ENCODE data around the gene MMEL1.

DNA sequence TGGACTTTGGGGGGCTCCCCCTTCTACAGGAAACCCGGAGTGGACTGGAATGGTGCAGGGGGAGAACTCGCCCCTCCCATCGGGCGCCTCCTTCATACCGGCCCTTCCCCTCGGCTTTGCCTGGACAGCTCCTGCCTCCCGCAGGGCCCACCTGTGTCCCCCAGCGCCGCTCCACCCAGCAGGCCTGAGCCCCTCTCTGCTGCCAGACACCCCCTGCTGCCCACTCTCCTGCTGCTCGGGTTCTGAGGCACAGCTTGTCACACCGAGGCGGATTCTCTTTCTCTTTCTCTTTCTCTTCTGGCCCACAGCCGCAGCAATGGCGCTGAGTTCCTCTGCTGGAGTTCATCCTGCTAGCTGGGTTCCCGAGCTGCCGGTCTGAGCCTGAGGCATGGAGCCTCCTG lies 76.5 kb downstream of the MMEL1 start, which contains the start of gene TNFRSF14:
- TF ChIP-seq POLR2A (IDR thresholded peaks at IDR 0.05) (no peak), POLR2AphosphoS5 (IDR thresholded peaks at IDR 0.05) (no peak)

Measured in suprapubic skin (tissue), 4 donors.